ENCODE data around the gene KLHL29. TPM values are rescaled to one million over a fixed set of nuclear protein-coding genes. Genes with fewer than 3 reads are reported as not detected.

The KLHL29 gene
- total RNA-seq, 5 donors from 2014 or later (not counting 1 experiment from before 2014, with no cell fraction given): 1.8 to 6.6 (median 2.5) TPM

GRCh38 chr2:23480957-23481797 lies 96.2 kb downstream of the KLHL29 start:
- Histone ChIP-seq H3K9me3 (no peaks in the 10 kb centered on the region), H3K27ac (ENCODE audit: low read length) (no peak overlapping the region), H3K27me3 (replicated peaks in 1 of 2; ENCODE audit: control insufficient read depth in 2 of 2, extremely low read depth in 1 of 2, insufficient read depth in 2 of 2, low read length in 1 of 2) (peaks cover 0 to 39% of the 10 kb centered on the region in 2 experiments), H3K4me3 (ENCODE audit: control insufficient read depth in 1 of 2, extremely low read depth in 1 of 2, low read length in 1 of 2) (no peak overlapping the region), H3K4me1 (ENCODE audit: control insufficient read depth in 1 of 2, extremely low read depth in 1 of 2, insufficient read depth in 2 of 2, low read length in 2 of 2) (no peaks in the 10 kb centered on the region), H3K36me3 (ENCODE audit: control insufficient read depth in 2 of 2, extremely low read depth in 1 of 2, insufficient read depth in 1 of 2, low read length in 1 of 2) (no peaks in the 10 kb centered on the region)
- no peak for ATAC-seq (replicated peaks in 1 of 4)
- no peaks in the 10 kb centered on the region for H3K9me3 Mint-ChIP-seq
- ChIA-PET CTCF (no interaction called here), POLR2A (no interaction called here)
- DNase-seq: no peak
- H3K4me1 Mint-ChIP-seq: no peaks in the 10 kb centered on the region
- no peak overlapping the region for H3K27ac Mint-ChIP-seq
- H3K36me3 Mint-ChIP-seq: no peaks in the 10 kb centered on the region
- 76% methylated on average over 12 of the region's 17 CpGs for WGBS (ENCODE audit: insufficient coverage)
- H3K27me3 Mint-ChIP-seq: peaks cover 5 to 15% of the 10 kb centered on the region in 2 donors
- H3K4me3 Mint-ChIP-seq: no peak overlapping the region

DNA sequence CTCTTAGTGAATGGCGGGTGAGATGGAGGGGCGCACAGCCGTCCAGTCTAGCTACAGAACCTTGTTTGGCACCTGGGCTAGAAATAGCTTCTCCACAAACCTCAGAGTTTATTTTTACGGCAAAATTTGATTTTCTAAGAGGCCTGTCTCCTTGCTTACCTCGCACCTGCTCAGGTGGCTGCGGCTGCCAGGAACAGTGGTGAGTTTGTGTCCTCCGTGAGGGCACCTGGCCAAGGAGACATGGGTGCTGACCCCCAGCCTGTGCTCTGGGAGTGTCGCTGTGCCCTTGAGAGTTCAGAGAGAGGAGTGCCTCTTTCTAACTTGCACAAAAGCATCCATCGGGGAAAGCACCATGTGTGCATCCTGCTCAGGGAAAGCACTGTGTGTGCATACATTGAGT lies 97.2 kb downstream of the KLHL29 start:
- H3K27me3 ChIP-seq (replicated peaks in 1 of 2; ENCODE audit: control insufficient read depth in 2 of 2, extremely low read depth in 1 of 2, insufficient read depth in 2 of 2, low read length in 1 of 2): peaks cover 0 to 40% of the 10 kb centered on the region in 2 experiments
- H3K9me3 ChIP-seq: no peaks in the 10 kb centered on the region
- no peak overlapping the region for H3K27ac ChIP-seq (ENCODE audit: low read length)
- ChIA-PET POLR2A (no interaction called here), CTCF (no interaction called here)
- WGBS (ENCODE audit: insufficient coverage): 92% methylated on average over 8 of the region's 9 CpGs
- no peak overlapping the region for H3K27ac Mint-ChIP-seq
- H3K9me3 Mint-ChIP-seq: no peaks in the 10 kb centered on the region
- DNase-seq (no peak), ATAC-seq (replicated peaks in 1 of 4) (no peak)
- H3K36me3 ChIP-seq (ENCODE audit: control insufficient read depth in 2 of 2, extremely low read depth in 1 of 2, insufficient read depth in 1 of 2, low read length in 1 of 2): no peaks in the 10 kb centered on the region
- no peaks in the 10 kb centered on the region for H3K4me1 ChIP-seq (ENCODE audit: control insufficient read depth in 1 of 2, extremely low read depth in 1 of 2, insufficient read depth in 2 of 2, low read length in 2 of 2)
- H3K4me3 ChIP-seq (ENCODE audit: control insufficient read depth in 1 of 2, extremely low read depth in 1 of 2, low read length in 1 of 2): no peak overlapping the region
- H3K4me1 Mint-ChIP-seq: no peaks in the 10 kb centered on the region
- peaks cover 5 to 18% of the 10 kb centered on the region in 2 donors for H3K27me3 Mint-ChIP-seq
- no peaks in the 10 kb centered on the region for H3K36me3 Mint-ChIP-seq
- no peak overlapping the region for H3K4me3 Mint-ChIP-seq

- WGBS (ENCODE audit: insufficient coverage): 90% methylated on average over 3 of the region's 6 CpGs
- H3K4me3 ChIP-seq (ENCODE audit: control insufficient read depth in 1 of 2, extremely low read depth in 1 of 2, low read length in 1 of 2): no peak overlapping the region
- no peak overlapping the region for H3K27ac ChIP-seq (ENCODE audit: low read length)
- no peaks in the 10 kb centered on the region for H3K9me3 ChIP-seq
- H3K27me3 Mint-ChIP-seq: peaks cover 5 to 18% of the 10 kb centered on the region in 2 donors
- no peak overlapping the region for H3K4me3 Mint-ChIP-seq
- no peaks in the 10 kb centered on the region for H3K36me3 Mint-ChIP-seq
- H3K27me3 ChIP-seq (replicated peaks in 1 of 2; ENCODE audit: control insufficient read depth in 2 of 2, extremely low read depth in 1 of 2, insufficient read depth in 2 of 2, low read length in 1 of 2): peaks cover 0 to 43% of the 10 kb centered on the region in 2 experiments
- H3K9me3 Mint-ChIP-seq: no peaks in the 10 kb centered on the region
- DNase-seq: no peak
- no peaks in the 10 kb centered on the region for H3K36me3 ChIP-seq (ENCODE audit: control insufficient read depth in 2 of 2, extremely low read depth in 1 of 2, insufficient read depth in 1 of 2, low read length in 1 of 2)
- no peak overlapping the region for H3K27ac Mint-ChIP-seq
- no peak for ATAC-seq (replicated peaks in 1 of 4)
- CTCF ChIA-PET: no interaction called here
- no peaks in the 10 kb centered on the region for H3K4me1 Mint-ChIP-seq
- POLR2A ChIA-PET: no interaction called here
- H3K4me1 ChIP-seq (ENCODE audit: control insufficient read depth in 1 of 2, extremely low read depth in 1 of 2, insufficient read depth in 2 of 2, low read length in 2 of 2): no peaks in the 10 kb centered on the region
These were observed 97.6 kb downstream of the KLHL29 start for GRCh38 chr2:23482607-23483006.

DNA sequence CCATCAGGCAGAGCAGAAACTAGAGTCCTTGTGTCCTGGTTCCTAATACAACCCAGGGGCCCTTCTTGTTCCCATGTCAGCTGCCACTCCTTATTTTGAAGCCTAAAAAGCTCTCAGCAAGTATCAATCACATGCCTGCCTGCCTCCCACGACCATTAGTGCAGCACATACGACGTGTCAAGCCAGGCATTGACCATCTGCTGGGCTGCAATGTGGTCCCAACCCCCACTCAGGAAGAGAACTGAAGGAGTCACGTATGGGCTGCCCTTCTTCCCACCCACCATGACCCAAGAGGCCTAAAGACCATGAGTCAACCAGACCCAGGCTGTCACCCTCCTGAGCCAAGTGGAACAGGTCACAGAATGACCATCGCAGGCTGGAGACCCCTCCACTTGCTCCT lies 98.8 kb downstream of the KLHL29 start:
- Histone ChIP-seq H3K4me3 (ENCODE audit: control insufficient read depth in 1 of 2, extremely low read depth in 1 of 2, low read length in 1 of 2) (no peak overlapping the region), H3K27me3 (replicated peaks in 1 of 2; ENCODE audit: control insufficient read depth in 2 of 2, extremely low read depth in 1 of 2, insufficient read depth in 2 of 2, low read length in 1 of 2) (peaks cover 0 to 51% of the 10 kb centered on the region in 2 experiments), H3K9me3 (no peaks in the 10 kb centered on the region), H3K36me3 (ENCODE audit: control insufficient read depth in 2 of 2, extremely low read depth in 1 of 2, insufficient read depth in 1 of 2, low read length in 1 of 2) (no peaks in the 10 kb centered on the region), H3K27ac (ENCODE audit: low read length) (no peak overlapping the region), H3K4me1 (ENCODE audit: control insufficient read depth in 1 of 2, extremely low read depth in 1 of 2, insufficient read depth in 2 of 2, low read length in 2 of 2) (no peaks in the 10 kb centered on the region)
- Mint-ChIP-seq H3K9me3 (no peaks in the 10 kb centered on the region), H3K4me3 (no peak overlapping the region), H3K4me1 (peaks cover 4 to 9% (median 5%) of the 10 kb centered on the region in 3 donors), H3K27ac (no peak overlapping the region), H3K27me3 (peaks cover 9 to 24% of the 10 kb centered on the region in 2 donors), H3K36me3 (no peaks in the 10 kb centered on the region)
- DNase-seq (no peak), ATAC-seq (replicated peaks in 1 of 4) (no peak)
- CTCF ChIA-PET: no interaction called here
- WGBS (ENCODE audit: insufficient coverage): 38% methylated on average over 4 of the region's 5 CpGs
- POLR2A ChIA-PET: no interaction called here

- no peak for ATAC-seq (replicated peaks in 1 of 4)
- no peak for DNase-seq
- H3K27ac Mint-ChIP-seq: no peak overlapping the region
These were observed 99.3 kb downstream of the KLHL29 start for GRCh38 chr2:23484275-23484674.

DNA sequence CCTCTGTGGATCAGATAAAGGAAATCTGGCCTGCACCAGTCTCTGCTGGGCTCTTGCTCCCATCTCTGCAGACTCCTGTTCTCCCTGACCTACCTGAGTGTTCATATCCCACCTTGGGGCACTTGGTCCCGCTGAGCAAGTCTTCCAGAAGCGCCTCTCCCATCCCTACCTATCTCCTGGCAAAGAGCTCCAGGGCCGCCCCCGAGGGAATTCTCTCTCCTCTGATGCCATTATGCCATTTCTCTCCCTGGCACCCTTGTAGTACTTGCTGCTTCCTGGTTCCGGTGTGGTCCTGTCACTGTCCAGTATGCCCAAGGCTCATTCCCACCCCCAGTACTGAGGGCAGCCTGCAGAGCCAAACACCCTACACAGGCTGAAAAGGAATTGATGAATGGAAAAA lies 99.8 kb downstream of the KLHL29 start:
- Mint-ChIP-seq H3K27ac (no peak overlapping the region), H3K36me3 (no peaks in the 10 kb centered on the region), H3K4me3 (no peak overlapping the region), H3K4me1 (peaks cover 9 to 16% (median 12%) of the 10 kb centered on the region in 3 donors), H3K27me3 (peaks cover 4 to 25% of the 10 kb centered on the region in 2 donors), H3K9me3 (no peaks in the 10 kb centered on the region)
- WGBS (ENCODE audit: insufficient coverage): 71% methylated on average over 5 of the region's 5 CpGs
- CTCF ChIA-PET: no interaction called here
- no peaks in the 10 kb centered on the region for H3K9me3 ChIP-seq
- no peaks in the 10 kb centered on the region for H3K36me3 ChIP-seq (ENCODE audit: control insufficient read depth in 2 of 2, extremely low read depth in 1 of 2, insufficient read depth in 1 of 2, low read length in 1 of 2)
- ATAC-seq (replicated peaks in 1 of 4) (no peak), DNase-seq (no peak)
- POLR2A ChIA-PET: no interaction called here
- H3K27me3 ChIP-seq (replicated peaks in 1 of 2; ENCODE audit: control insufficient read depth in 2 of 2, extremely low read depth in 1 of 2, insufficient read depth in 2 of 2, low read length in 1 of 2): peaks cover 2 to 44% of the 10 kb centered on the region in 2 experiments
- no peak overlapping the region for H3K4me3 ChIP-seq (ENCODE audit: control insufficient read depth in 1 of 2, extremely low read depth in 1 of 2, low read length in 1 of 2)
- no peak overlapping the region for H3K27ac ChIP-seq (ENCODE audit: low read length)
- no peaks in the 10 kb centered on the region for H3K4me1 ChIP-seq (ENCODE audit: control insufficient read depth in 1 of 2, extremely low read depth in 1 of 2, insufficient read depth in 2 of 2, low read length in 2 of 2)

More at GRCh38 chr2:23484275-23484674, 99.3 kb downstream of the KLHL29 start:
- H3K9me3 ChIP-seq: no peaks in the 10 kb centered on the region
- ChIA-PET POLR2A (no interaction called here), CTCF (no interaction called here)
- no peak overlapping the region for H3K4me3 ChIP-seq (ENCODE audit: control insufficient read depth in 1 of 2, extremely low read depth in 1 of 2, low read length in 1 of 2)
- H3K27me3 ChIP-seq (replicated peaks in 1 of 2; ENCODE audit: control insufficient read depth in 2 of 2, extremely low read depth in 1 of 2, insufficient read depth in 2 of 2, low read length in 1 of 2): peaks cover 2 to 47% of the 10 kb centered on the region in 2 experiments
- Mint-ChIP-seq H3K4me3 (no peak overlapping the region), H3K4me1 (peaks cover 4 to 11% (median 7%) of the 10 kb centered on the region in 3 donors), H3K36me3 (no peaks in the 10 kb centered on the region), H3K9me3 (no peaks in the 10 kb centered on the region), H3K27me3 (peaks cover 9 to 25% of the 10 kb centered on the region in 2 donors)
- WGBS (ENCODE audit: insufficient coverage): 80% methylated on average over 7 of the region's 8 CpGs
- no peaks in the 10 kb centered on the region for H3K36me3 ChIP-seq (ENCODE audit: control insufficient read depth in 2 of 2, extremely low read depth in 1 of 2, insufficient read depth in 1 of 2, low read length in 1 of 2)
- no peak overlapping the region for H3K27ac ChIP-seq (ENCODE audit: low read length)
- no peaks in the 10 kb centered on the region for H3K4me1 ChIP-seq (ENCODE audit: control insufficient read depth in 1 of 2, extremely low read depth in 1 of 2, insufficient read depth in 2 of 2, low read length in 2 of 2)
